ENCODE data around the gene YES1.

Gene YES1

GRCh38 chr18:839224-840022, 27.4 kb upstream of the YES1 start (continued):
- TF ChIP-seq ZBTB1 (tag by site-specific recombination; IDR thresholded peaks at IDR 0.05) (no peak), SCRT2 (tag by site-specific recombination; IDR thresholded peaks at IDR 0.05) (peak; percentile 81)

GRCh38 chr18:837922-838321, 25.9 kb upstream of the YES1 start:
- CTCF ChIA-PET, result interaction anchor here (1.0 to 4.1 kb wide), 5 partner anchors 8 to 159 kb away, joined by 3 to 42 read pairs (median 3); no protein-coding TSS in a partner anchor
- H3K4me1 ChIP-seq (ENCODE audit: control insufficient read depth, insufficient read depth, low read length), result no peaks in the 10 kb centered on the region

GRCh38 chr18:834082-834720, 22.2 kb upstream of the YES1 start:
- ChIA-PET CTCF (interaction anchor here (0.6 to 7.7 kb wide), 7 partner anchors 8 to 712 kb away, joined by 3 to 230 read pairs (median 5); partner anchors contain the start of gene ENOSF1), POLR2A (no interaction called here)
- no peak overlapping the region for H3K27ac ChIP-seq (ENCODE audit: extremely low read depth, low read depth, low read length)
- TF ChIP-seq ZBTB26 (tag by site-specific recombination; optimal IDR thresholded peaks at IDR 0.05) (no peak), KLF7 (tag by site-specific recombination; IDR thresholded peaks at IDR 0.05; ENCODE audit: borderline replicate concordance) (no peak), BCL11B (tag by site-specific recombination; IDR thresholded peaks at IDR 0.05; ENCODE audit: low read depth) (no peak), BCL6B (tag by site-specific recombination; IDR thresholded peaks at IDR 0.05) (no peak), ZSCAN30 (tag by site-specific recombination; IDR thresholded peaks at IDR 0.05) (no peak), REST (tag by site-specific recombination; IDR thresholded peaks at IDR 0.05) (no peak)
- no peaks in the 10 kb centered on the region; the same call in 1 of the 2 replicates for H3K4me1 ChIP-seq (ENCODE audit: control insufficient read depth, insufficient read depth, low read length)
- no peaks in the 10 kb centered on the region for H3K36me3 ChIP-seq (ENCODE audit: control insufficient read depth in 2 of 2, insufficient read depth in 1 of 2, low read length in 2 of 2)
- no peak overlapping the region for H3K4me3 ChIP-seq (ENCODE audit: low read depth, low read length)
- H3K9me3 ChIP-seq (ENCODE audit: control insufficient read depth, insufficient read depth, low read depth, low read length), result no peaks in the 10 kb centered on the region

More at GRCh38 chr18:837922-838321, 25.9 kb upstream of the YES1 start:
- POLR2A ChIA-PET, result no interaction called here
- no peaks in the 10 kb centered on the region for H3K9me3 ChIP-seq (ENCODE audit: control insufficient read depth, insufficient read depth, low read depth, low read length)
- H3K27ac ChIP-seq (ENCODE audit: extremely low read depth, low read depth, low read length), result no peak overlapping the region
- TF ChIP-seq MEIS1 (CRISPR knock-in tag; IDR thresholded peaks at IDR 0.05; ENCODE audit: borderline replicate concordance), result no peak
- TF ChIP-seq KLF10 (tag by site-specific recombination; IDR thresholded peaks at IDR 0.05), result no peak
- no peak for TF ChIP-seq ZNF274 (IDR thresholded peaks at IDR 0.05; ENCODE audit: low read length)
- TF ChIP-seq ZNF274 (tag by site-specific recombination; IDR thresholded peaks at IDR 0.05; ENCODE audit: borderline replicate concordance), result no peak
- TF ChIP-seq ZNF626 (tag by site-specific recombination; IDR thresholded peaks at IDR 0.05), result no peak
- TF ChIP-seq ZNF280D (tag by site-specific recombination; IDR thresholded peaks at IDR 0.05), result no peak
- TF ChIP-seq ZNF530 (tag by site-specific recombination; IDR thresholded peaks at IDR 0.05; ENCODE audit: low read depth), result no peak
- no peak for TF ChIP-seq ZNF629 (tag by site-specific recombination; IDR thresholded peaks at IDR 0.05)
- TF ChIP-seq SP2 (tag by site-specific recombination; IDR thresholded peaks at IDR 0.05), result no peak
- H3K36me3 ChIP-seq (ENCODE audit: control insufficient read depth in 2 of 2, insufficient read depth in 1 of 2, low read length in 2 of 2), result no peaks in the 10 kb centered on the region
- H3K4me3 ChIP-seq (ENCODE audit: low read depth, low read length), result no peak overlapping the region
